Measurements from ENCODE around the gene SLC25A26. TPM values are rescaled to one million over a fixed set of nuclear protein-coding genes. Genes with fewer than 3 reads are reported as not detected.

Gene SLC25A26
- total and polyA plus RNA-seq, 5 donors from 2014 or later: 23.4 to 47.7 (median 33.0) TPM

DNA sequence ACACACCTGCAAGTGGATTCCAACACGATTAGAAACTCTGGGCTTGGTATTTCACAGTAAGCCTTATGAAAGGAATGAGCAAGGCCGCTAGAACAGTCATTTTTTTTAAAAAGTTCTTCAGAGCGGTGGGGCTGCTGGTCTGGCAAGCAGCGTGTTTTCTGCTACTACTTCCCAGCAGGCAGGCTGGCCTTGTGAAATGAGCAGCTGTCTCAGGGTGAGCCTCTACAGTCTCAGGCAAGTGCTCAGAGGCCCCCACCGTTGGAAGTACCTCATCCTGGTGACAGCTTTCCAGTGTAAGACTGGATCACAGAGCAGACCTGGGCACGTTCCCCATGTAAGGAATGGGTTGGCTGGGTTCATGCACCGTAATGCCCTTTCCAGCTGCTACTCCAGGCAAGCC is 160.8 kb downstream of the SLC25A26 start:
- no peaks in the 10 kb centered on the region for H3K9me3 ChIP-seq (ENCODE audit: control insufficient read depth in 2 of 2, low read length in 2 of 2)
- H3K27me3 ChIP-seq (ENCODE audit: control insufficient read depth, insufficient read depth, low read length): no peaks in the 10 kb centered on the region
- H3K27ac ChIP-seq (ENCODE audit: insufficient read depth, low read length, poor library complexity, severe bottlenecking): no peak overlapping the region
- peaks cover 78% of the 10 kb centered on the region for H3K36me3 Mint-ChIP-seq
- H3K27me3 Mint-ChIP-seq: no peaks in the 10 kb centered on the region
- H3K4me1 ChIP-seq (ENCODE audit: control insufficient read depth, insufficient read depth, low read length, poor library complexity, severe bottlenecking): peaks cover 21% of the 10 kb centered on the region
- no peak overlapping the region for H3K4me3 ChIP-seq (ENCODE audit: low read depth, low read length)
- H3K9me3 Mint-ChIP-seq: no peaks in the 10 kb centered on the region
- H3K4me1 Mint-ChIP-seq: peaks cover 15 to 42% (median 23%) of the 10 kb centered on the region in 4 donors
- H3K36me3 ChIP-seq (ENCODE audit: control insufficient read depth, insufficient read depth, low read length): peaks cover 89% of the 10 kb centered on the region
- no peak for DNase-seq
- peak overlapping the region in 1 of 3 donors; percentile 44 for H3K27ac Mint-ChIP-seq
- H3K4me3 Mint-ChIP-seq: no peak overlapping the region
- ATAC-seq (ENCODE audit: low read depth in 2 of 2): no peak

DNA sequence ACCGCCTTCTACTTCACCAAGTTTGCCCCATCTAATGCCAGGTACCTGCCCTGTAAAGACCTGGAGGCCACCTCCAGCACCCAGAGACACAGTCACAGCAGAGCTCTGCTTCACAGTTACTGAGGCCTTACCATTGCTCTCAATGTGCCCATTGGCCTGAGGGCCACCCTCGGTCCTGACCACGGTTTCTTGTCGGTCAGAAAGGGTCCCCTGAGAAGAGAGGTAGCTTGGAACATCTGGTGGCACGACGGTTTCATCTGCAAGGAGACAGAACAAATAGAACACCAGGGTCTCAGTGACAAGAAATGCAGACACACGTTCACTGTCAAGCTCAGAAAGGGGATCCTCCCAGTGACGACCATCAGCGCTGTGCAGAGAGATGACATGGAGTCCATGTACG is 161.3 kb downstream of the SLC25A26 start:
- H3K27me3 Mint-ChIP-seq: no peaks in the 10 kb centered on the region
- H3K36me3 Mint-ChIP-seq: peaks cover 78% of the 10 kb centered on the region
- Histone ChIP-seq H3K4me3 (ENCODE audit: low read depth, low read length) (no peak overlapping the region), H3K4me1 (ENCODE audit: control insufficient read depth, insufficient read depth, low read length, poor library complexity, severe bottlenecking) (peaks cover 16% of the 10 kb centered on the region), H3K27me3 (ENCODE audit: control insufficient read depth, insufficient read depth, low read length) (no peaks in the 10 kb centered on the region), H3K9me3 (ENCODE audit: control insufficient read depth in 2 of 2, low read length in 2 of 2) (no peaks in the 10 kb centered on the region), H3K27ac (ENCODE audit: insufficient read depth, low read length, poor library complexity, severe bottlenecking) (no peak overlapping the region), H3K36me3 (ENCODE audit: control insufficient read depth, insufficient read depth, low read length) (peaks cover 92% of the 10 kb centered on the region)
- no peaks in the 10 kb centered on the region for H3K9me3 Mint-ChIP-seq
- no peak overlapping the region for H3K4me3 Mint-ChIP-seq
- DNase-seq (no peak), ATAC-seq (ENCODE audit: low read depth in 2 of 2) (no peak)
- peak overlapping the region; percentile 44 to 66 (median 59) for H3K27ac Mint-ChIP-seq
- H3K4me1 Mint-ChIP-seq: peaks cover 15 to 41% (median 21%) of the 10 kb centered on the region in 4 donors

DNA sequence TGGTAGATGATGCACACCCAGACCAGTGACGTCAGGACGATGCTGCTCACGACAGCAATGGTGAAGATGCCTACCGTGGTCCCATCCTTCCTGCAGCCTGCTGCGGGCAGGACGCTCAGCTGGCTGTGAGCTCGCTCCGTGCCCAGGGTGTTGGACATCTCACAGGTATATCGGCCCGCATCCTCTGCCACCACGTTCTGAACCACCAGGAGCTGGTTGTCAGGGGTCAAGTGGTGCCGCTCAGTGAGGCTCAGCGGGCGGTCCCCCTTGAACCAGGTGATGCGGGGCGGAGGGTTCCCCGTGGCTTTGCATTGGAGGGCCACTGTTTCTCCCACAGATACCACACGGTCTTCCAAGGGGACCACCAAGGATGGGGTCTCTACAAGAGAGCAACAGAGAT is 162.2 kb downstream of the SLC25A26 start:
- Mint-ChIP-seq H3K4me1 (peaks cover 13 to 38% (median 20%) of the 10 kb centered on the region in 4 donors), H3K4me3 (no peak overlapping the region), H3K27ac (peak overlapping the region in 1 of 3 donors; percentile 89), H3K27me3 (no peaks in the 10 kb centered on the region), H3K36me3 (peaks cover 76% of the 10 kb centered on the region), H3K9me3 (no peaks in the 10 kb centered on the region)
- no peak overlapping the region for H3K4me3 ChIP-seq (ENCODE audit: low read depth, low read length)
- no peaks in the 10 kb centered on the region for H3K27me3 ChIP-seq (ENCODE audit: control insufficient read depth, insufficient read depth, low read length)
- H3K27ac ChIP-seq (ENCODE audit: insufficient read depth, low read length, poor library complexity, severe bottlenecking): no peak overlapping the region
- peaks cover 7% of the 10 kb centered on the region for H3K4me1 ChIP-seq (ENCODE audit: control insufficient read depth, insufficient read depth, low read length, poor library complexity, severe bottlenecking)
- no peaks in the 10 kb centered on the region for H3K9me3 ChIP-seq (ENCODE audit: control insufficient read depth in 2 of 2, low read length in 2 of 2)
- no peak for ATAC-seq (ENCODE audit: low read depth in 2 of 2)
- no peak for DNase-seq
- H3K36me3 ChIP-seq (ENCODE audit: control insufficient read depth, insufficient read depth, low read length): peaks cover 90% of the 10 kb centered on the region

DNA sequence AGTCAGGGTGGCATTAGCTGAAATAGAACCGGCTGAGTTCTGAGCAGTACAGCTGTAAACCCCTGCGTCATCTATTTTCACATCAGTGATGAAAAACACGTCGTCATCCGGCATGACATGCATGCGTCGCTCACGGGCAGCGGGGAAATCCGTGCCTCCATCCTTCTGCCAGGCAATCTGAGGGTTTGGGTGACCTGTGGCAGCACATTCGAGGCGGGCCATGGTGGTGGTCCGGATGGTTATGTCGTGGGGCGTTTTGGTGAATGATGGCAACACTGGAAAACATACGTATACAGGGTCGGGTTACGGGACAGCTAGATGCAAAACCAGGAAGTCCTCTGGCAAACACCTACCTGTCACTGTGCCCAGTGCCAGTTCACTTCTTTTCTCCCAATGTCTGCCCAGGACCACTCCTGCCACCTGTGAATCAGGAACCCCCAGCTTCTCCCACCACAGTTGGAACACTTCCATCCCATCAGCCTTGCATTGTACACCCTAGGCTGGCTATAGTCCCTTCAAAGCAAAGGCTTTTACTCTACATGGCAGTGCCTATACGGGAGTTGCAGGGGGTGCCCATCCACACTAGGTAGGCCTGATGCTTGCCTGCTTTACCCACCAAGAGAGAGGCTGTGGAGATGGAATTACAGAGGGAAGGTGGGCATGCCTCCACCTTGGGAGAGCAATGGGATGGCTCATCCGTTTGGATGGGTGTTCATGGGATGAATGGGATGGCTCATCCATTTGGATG is 163.4 kb downstream of the SLC25A26 start:
- peaks cover 78% of the 10 kb centered on the region for H3K36me3 Mint-ChIP-seq
- ATAC-seq (ENCODE audit: low read depth in 2 of 2): no peak
- peak overlapping the region; percentile 78 to 96 (median 89) for H3K27ac Mint-ChIP-seq
- no peak for DNase-seq
- H3K27me3 Mint-ChIP-seq: no peaks in the 10 kb centered on the region
- Histone ChIP-seq H3K27ac (ENCODE audit: insufficient read depth, low read length, poor library complexity, severe bottlenecking) (no peak overlapping the region), H3K9me3 (ENCODE audit: control insufficient read depth in 2 of 2, low read length in 2 of 2) (no peaks in the 10 kb centered on the region), H3K36me3 (ENCODE audit: control insufficient read depth, insufficient read depth, low read length) (peaks cover 85% of the 10 kb centered on the region), H3K27me3 (ENCODE audit: control insufficient read depth, insufficient read depth, low read length) (no peaks in the 10 kb centered on the region), H3K4me1 (ENCODE audit: control insufficient read depth, insufficient read depth, low read length, poor library complexity, severe bottlenecking) (peaks cover 2% of the 10 kb centered on the region), H3K4me3 (ENCODE audit: low read depth, low read length) (no peak overlapping the region)
- peaks cover 0 to 4% (median 0%) of the 10 kb centered on the region in 7 donors for H3K9me3 Mint-ChIP-seq
- peaks cover 17 to 38% (median 25%) of the 10 kb centered on the region in 4 donors for H3K4me1 Mint-ChIP-seq
- no peak overlapping the region for H3K4me3 Mint-ChIP-seq

DNA sequence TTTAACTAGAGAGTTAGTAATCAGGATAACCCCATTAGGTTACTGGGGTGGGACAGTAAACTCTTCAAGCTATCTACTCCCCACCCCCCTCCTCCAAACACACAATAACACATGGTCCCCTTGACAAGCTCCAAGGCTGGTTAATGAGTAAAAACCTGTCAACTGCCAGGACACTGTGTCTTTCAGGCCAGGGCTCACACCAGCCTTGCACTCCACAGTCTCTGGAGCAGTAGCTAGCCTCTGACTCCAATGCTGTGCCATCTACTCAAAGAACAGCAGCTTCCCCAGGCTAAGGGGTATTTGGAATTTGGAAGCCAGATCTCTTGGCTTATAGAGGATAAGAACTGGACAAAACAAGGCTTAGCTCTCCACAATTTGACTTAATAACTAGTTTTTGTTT is 164.3 kb downstream of the SLC25A26 start:
- Histone ChIP-seq H3K4me1 (ENCODE audit: control insufficient read depth, insufficient read depth, low read length, poor library complexity, severe bottlenecking) (peaks cover 10% of the 10 kb centered on the region), H3K4me3 (ENCODE audit: low read depth, low read length) (no peak overlapping the region), H3K9me3 (ENCODE audit: control insufficient read depth in 2 of 2, low read length in 2 of 2) (no peaks in the 10 kb centered on the region), H3K36me3 (ENCODE audit: control insufficient read depth, insufficient read depth, low read length) (peaks cover 76% of the 10 kb centered on the region), H3K27me3 (ENCODE audit: control insufficient read depth, insufficient read depth, low read length) (no peaks in the 10 kb centered on the region), H3K27ac (ENCODE audit: insufficient read depth, low read length, poor library complexity, severe bottlenecking) (no peak overlapping the region)
- peaks cover 19 to 39% (median 33%) of the 10 kb centered on the region in 4 donors for H3K4me1 Mint-ChIP-seq
- DNase-seq: no peak
- H3K36me3 Mint-ChIP-seq: peaks cover 69% of the 10 kb centered on the region
- peak overlapping the region in 2 of 3 donors; percentile 26 to 62 for H3K27ac Mint-ChIP-seq
- ATAC-seq (ENCODE audit: low read depth in 2 of 2): no peak
- no peaks in the 10 kb centered on the region for H3K27me3 Mint-ChIP-seq
- peaks cover 0 to 4% (median 0%) of the 10 kb centered on the region in 7 donors for H3K9me3 Mint-ChIP-seq
- H3K4me3 Mint-ChIP-seq: no peak overlapping the region

DNA sequence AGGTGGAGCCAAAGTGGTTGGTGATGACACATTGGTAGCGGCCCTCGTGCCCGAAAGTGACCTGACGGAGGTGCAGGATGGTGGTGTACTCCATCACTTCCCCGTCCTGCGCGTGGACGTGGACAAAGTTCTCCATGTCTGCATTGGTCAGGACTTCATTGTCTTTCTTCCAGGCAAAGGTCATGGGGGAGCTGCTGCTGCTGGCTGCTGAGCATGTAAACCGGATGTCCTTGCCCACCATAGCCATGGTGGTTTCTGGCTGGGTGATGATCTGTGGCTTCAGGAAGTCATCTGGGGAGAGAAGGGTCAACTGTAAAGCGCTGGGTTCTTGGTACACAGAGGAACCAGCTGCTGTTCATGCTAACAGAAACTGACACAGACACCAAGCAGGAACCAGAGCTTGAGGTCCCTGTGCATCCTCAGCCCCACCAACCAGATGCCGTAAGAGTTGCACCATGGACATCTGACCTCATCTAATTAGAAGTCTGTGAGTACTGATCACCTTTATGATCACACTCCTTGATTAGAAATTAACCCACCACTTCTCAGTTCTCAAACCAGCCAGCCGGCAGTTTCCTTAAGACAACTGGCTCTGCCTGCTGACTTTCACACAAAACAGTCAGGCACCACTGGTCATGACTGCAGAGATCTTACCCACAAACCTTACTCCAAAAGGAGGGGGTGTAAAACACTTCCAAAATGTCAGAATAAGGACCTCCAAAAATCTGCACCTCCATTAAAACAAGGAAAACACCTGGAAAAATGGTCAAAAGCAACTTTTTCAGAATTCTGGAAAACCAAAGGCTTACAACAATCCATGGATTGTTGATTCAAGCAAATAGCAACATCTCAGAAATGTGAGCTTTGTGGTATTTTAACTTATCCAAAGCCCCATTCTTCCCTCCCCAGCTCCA is 165.5 kb downstream of the SLC25A26 start:
- Mint-ChIP-seq H3K4me1 (peaks cover 25 to 51% (median 43%) of the 10 kb centered on the region in 4 donors), H3K36me3 (peaks cover 71% of the 10 kb centered on the region), H3K27ac (peak overlapping the region; percentile 2 to 77 (median 67)), H3K9me3 (peaks cover 0 to 4% (median 0%) of the 10 kb centered on the region in 7 donors), H3K27me3 (no peaks in the 10 kb centered on the region), H3K4me3 (no peak overlapping the region)
- H3K27ac ChIP-seq (ENCODE audit: insufficient read depth, low read length, poor library complexity, severe bottlenecking): no peak overlapping the region
- no peak overlapping the region for H3K4me3 ChIP-seq (ENCODE audit: low read depth, low read length)
- DNase-seq (no peak), ATAC-seq (ENCODE audit: low read depth in 2 of 2) (no peak)
- H3K36me3 ChIP-seq (ENCODE audit: control insufficient read depth, insufficient read depth, low read length): peaks cover 68% of the 10 kb centered on the region
- no peaks in the 10 kb centered on the region for H3K27me3 ChIP-seq (ENCODE audit: control insufficient read depth, insufficient read depth, low read length)
- H3K9me3 ChIP-seq (ENCODE audit: control insufficient read depth in 2 of 2, low read length in 2 of 2): no peaks in the 10 kb centered on the region
- peaks cover 10% of the 10 kb centered on the region for H3K4me1 ChIP-seq (ENCODE audit: control insufficient read depth, insufficient read depth, low read length, poor library complexity, severe bottlenecking)

DNA sequence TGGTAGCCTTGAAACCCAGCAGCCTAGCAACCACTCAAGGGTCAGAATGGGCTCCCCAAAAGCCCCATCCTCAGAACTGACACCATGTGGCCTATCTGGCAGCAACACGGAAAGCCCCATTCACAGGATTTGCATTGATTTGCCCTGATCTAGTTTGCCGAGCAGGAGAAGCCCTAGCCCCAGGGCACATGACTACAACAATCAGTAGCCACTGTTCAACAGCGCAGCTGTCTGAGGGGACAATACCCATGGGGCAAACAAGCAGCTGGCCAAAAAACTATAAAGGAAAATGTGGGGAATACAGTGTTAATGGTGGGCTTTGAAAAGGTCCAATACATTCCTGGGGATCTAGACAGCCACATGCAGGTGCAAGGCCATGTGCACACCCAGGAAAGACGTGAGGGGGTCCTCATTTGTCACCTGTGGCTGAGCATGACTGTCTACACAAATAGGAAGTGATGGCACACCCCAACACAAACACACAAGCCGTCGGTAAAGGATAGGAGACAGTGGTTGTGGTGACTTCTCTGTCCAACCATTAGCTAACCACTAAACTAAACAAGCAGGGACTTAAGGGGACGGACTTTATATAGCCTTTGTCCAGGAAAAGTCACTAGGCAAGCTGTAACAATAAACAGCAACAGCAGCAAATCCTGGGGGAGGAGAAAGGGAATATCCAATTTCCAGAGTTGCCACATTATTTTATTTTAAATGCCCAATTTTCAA is 166.3 kb downstream of the SLC25A26 start:
- Mint-ChIP-seq H3K4me3 (no peak overlapping the region), H3K4me1 (peaks cover 28 to 58% (median 51%) of the 10 kb centered on the region in 4 donors), H3K9me3 (peaks cover 0 to 4% (median 0%) of the 10 kb centered on the region in 7 donors), H3K27me3 (no peaks in the 10 kb centered on the region), H3K27ac (peak overlapping the region; percentile 72 to 91 (median 77)), H3K36me3 (peaks cover 71% of the 10 kb centered on the region)
- H3K9me3 ChIP-seq (ENCODE audit: control insufficient read depth in 2 of 2, low read length in 2 of 2): no peaks in the 10 kb centered on the region
- H3K4me3 ChIP-seq (ENCODE audit: low read depth, low read length): no peak overlapping the region
- H3K4me1 ChIP-seq (ENCODE audit: control insufficient read depth, insufficient read depth, low read length, poor library complexity, severe bottlenecking): peaks cover 15% of the 10 kb centered on the region
- DNase-seq: no peak
- peaks cover 67% of the 10 kb centered on the region for H3K36me3 ChIP-seq (ENCODE audit: control insufficient read depth, insufficient read depth, low read length)
- no peaks in the 10 kb centered on the region for H3K27me3 ChIP-seq (ENCODE audit: control insufficient read depth, insufficient read depth, low read length)
- no peak overlapping the region for H3K27ac ChIP-seq (ENCODE audit: insufficient read depth, low read length, poor library complexity, severe bottlenecking)
- ATAC-seq (ENCODE audit: low read depth in 2 of 2): peak in 1 of 2 donors; percentile 27

All from CD4-positive, CD25-positive, alpha-beta regulatory T cell (primary cell).